Neural progenitor cell (in vitro differentiated cells): ENCODE measurements around the gene MTNR1B. TPM values are rescaled to one million over a fixed set of nuclear protein-coding genes. Genes with fewer than 3 reads are reported as not detected.

Experiments used
- DNase-seq: peaks from one replicate; pipeline ENCODE4 v3.0.0-alpha.2; 2016; ENCODE audit warnings: low spot score
- H2AFZ ChIP-seq: fragments of 200-600 bp; sonication (generic); replicated peaks from 2 replicates; pipeline ENCODE4 v1.6.1; 2016; ENCODE audit warnings: antibody characterized with exemption
- H3F3A ChIP-seq: fragments of 200-600 bp; sonication (generic); 2 replicates; pipeline ENCODE4 v1.6.1; 2016; ENCODE audit warnings: antibody characterized with exemption, low read depth
- H3K27ac ChIP-seq: fragments of 200-600 bp; sonication (generic); 2 replicates; pipeline ENCODE4 v1.5.1; 2016; ENCODE audit warnings: mild to moderate bottlenecking
- H3K27me3 ChIP-seq: fragments of 200-600 bp; sonication (generic); 2 replicates; pipeline ENCODE4 v1.6.1; 2016; ENCODE audit warnings: mild to moderate bottlenecking, moderate library complexity
- H3K36me3 ChIP-seq: fragments of 200-600 bp; sonication (generic); 2 replicates; pipeline ENCODE4 v1.5.1; 2016
- H3K4me1 ChIP-seq: fragments of 200-600 bp; sonication (generic); 2 replicates; pipeline ENCODE4 v1.6.1; 2016; ENCODE audit warnings: mixed run types
- H3K4me2 ChIP-seq: fragments of 200-600 bp; sonication (generic); 2 replicates; pipeline ENCODE4 v1.6.1; 2016
- H3K4me3 ChIP-seq: fragments of 200-600 bp; sonication (generic); 2 replicates; pipeline ENCODE4 v1.5.1; 2016
- H3K79me2 ChIP-seq: fragments of 200-600 bp; sonication (generic); 2 replicates; pipeline ENCODE4 v1.6.1; 2016; ENCODE audit warnings: low read depth
- H3K9ac ChIP-seq: fragments of 200-600 bp; sonication (generic); 2 replicates; pipeline ENCODE4 v1.6.1; 2016
- H3K9me3 ChIP-seq: fragments of 200-600 bp; sonication (generic); 2 replicates; pipeline ENCODE4 v1.5.1; 2016; ENCODE audit warnings: low read depth
- H4K20me1 ChIP-seq: fragments of 200-600 bp; sonication (generic); 2 replicates; pipeline ENCODE4 v1.6.1; 2016; ENCODE audit warnings: low read depth
- H3K27ac Mint-ChIP-seq: 3 replicates; pipeline ENCODE4 v1.8.0; 2021; ENCODE audit warnings: mixed read lengths
- H3K27me3 Mint-ChIP-seq: 2 replicates; pipeline ENCODE4 v1.8.0; 2022; ENCODE audit warnings: low read depth, mild to moderate bottlenecking, inconsistent platforms, moderate library complexity, mixed read lengths; ENCODE audit not compliant: insufficient read depth
- H3K36me3 Mint-ChIP-seq: 3 replicates; pipeline ENCODE4 v1.8.0; 2021; ENCODE audit warnings: mixed read lengths
- H3K4me1 Mint-ChIP-seq: 3 replicates; pipeline ENCODE4 v1.8.0; 2021; ENCODE audit warnings: mixed read lengths
- H3K4me3 Mint-ChIP-seq: 3 replicates; pipeline ENCODE4 v1.8.0; 2021; ENCODE audit warnings: mild to moderate bottlenecking, moderate library complexity, mixed read lengths
- H3K9me3 Mint-ChIP-seq: 3 replicates; pipeline ENCODE4 v1.8.0; 2020; ENCODE audit warnings: mixed read lengths
- EZH2 ChIP-seq: fragments of 200-600 bp; sonication (generic); IDR thresholded peaks from 2 replicates; pipeline ENCODE4 v1.6.1; 2017; ENCODE audit warnings: antibody characterized with exemption, mild to moderate bottlenecking, moderate library complexity
- EZH2phosphoT487 ChIP-seq: fragments of 200-600 bp; sonication (generic); IDR thresholded peaks from 2 replicates; pipeline ENCODE4 v1.6.1; 2017; ENCODE audit warnings: antibody characterized with exemption
- small RNA-seq: library from RNA; depleted of rRNA; stranded (forward); fragments of <200 nt; gene quantifications from one replicate; pipeline ENCODE3, GENCODE V24; 2015
- total RNA-seq: library from RNA; depleted of rRNA; stranded (reverse); fragments of >200 nt; gene quantifications from 2 replicates; pipeline ENCODE4 v1.2.3, GENCODE V29; 2015; ENCODE audit warnings: low replicate concordance
- TF ChIP-seq, protein P1 (sequence below): fragments of 200-600 bp; sonication (generic); IDR thresholded peaks from 2 replicates; pipeline ENCODE4 v1.5.1; 2017; ENCODE audit warnings: antibody characterized with exemption, mild to moderate bottlenecking

Gene MTNR1B
- total RNA-seq, 1 donor from 2014 or later = not detected

DNA sequence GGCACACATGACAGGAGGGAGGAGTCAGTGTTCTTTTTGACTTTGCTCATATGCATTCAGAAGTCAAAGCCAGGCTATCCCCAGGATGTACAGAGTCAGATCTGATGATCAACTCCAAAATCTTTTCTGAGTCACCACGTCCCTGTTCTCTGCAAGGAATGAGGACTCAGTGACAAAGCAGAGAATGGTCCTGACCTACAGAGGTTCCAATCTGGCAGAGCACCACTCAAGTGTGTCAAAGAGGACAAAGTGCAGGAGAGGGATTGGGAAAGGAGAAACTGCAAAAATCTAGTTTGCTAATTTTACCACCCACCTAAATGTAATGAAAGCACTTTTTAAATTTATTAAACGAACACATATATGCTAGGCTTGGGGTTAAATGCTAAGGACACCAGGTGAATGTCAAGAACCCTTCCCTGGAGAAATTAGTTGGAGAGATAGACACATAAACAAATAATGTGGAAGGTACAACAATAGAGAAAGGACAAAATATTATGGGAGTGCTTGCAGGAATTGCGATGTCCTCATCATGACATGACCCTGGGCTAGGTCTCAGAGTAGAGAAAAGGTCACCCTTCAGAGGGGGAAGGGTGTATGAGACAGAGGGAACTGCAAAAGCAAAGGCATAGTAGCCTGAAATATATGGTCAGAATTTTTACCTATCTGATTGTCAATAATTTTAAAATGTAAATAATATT is 56.3 kb downstream of the MTNR1B start:
- H3K36me3 Mint-ChIP-seq = no peaks in the 10 kb centered on the region
- H3K4me1 Mint-ChIP-seq = peaks cover 5% of the 10 kb centered on the region
- Histone ChIP-seq H3F3A (no peaks in the 10 kb centered on the region), H3K4me2 (no peak overlapping the region), H3K27ac (no peak overlapping the region), H3K27me3 (no peaks in the 10 kb centered on the region), H3K9ac (no peak overlapping the region), H3K79me2 (no peaks in the 10 kb centered on the region), H3K9me3 (no peaks in the 10 kb centered on the region), H3K36me3 (no peaks in the 10 kb centered on the region), H3K4me3 (no peak overlapping the region), H4K20me1 (no peaks in the 10 kb centered on the region), H3K4me1 (no peaks in the 10 kb centered on the region), H2AFZ (no peak overlapping the region)
- H3K27ac Mint-ChIP-seq = no peak overlapping the region
- no peaks in the 10 kb centered on the region for H3K9me3 Mint-ChIP-seq
- H3K27me3 Mint-ChIP-seq = no peaks in the 10 kb centered on the region
- TF ChIP-seq, protein P1, sequence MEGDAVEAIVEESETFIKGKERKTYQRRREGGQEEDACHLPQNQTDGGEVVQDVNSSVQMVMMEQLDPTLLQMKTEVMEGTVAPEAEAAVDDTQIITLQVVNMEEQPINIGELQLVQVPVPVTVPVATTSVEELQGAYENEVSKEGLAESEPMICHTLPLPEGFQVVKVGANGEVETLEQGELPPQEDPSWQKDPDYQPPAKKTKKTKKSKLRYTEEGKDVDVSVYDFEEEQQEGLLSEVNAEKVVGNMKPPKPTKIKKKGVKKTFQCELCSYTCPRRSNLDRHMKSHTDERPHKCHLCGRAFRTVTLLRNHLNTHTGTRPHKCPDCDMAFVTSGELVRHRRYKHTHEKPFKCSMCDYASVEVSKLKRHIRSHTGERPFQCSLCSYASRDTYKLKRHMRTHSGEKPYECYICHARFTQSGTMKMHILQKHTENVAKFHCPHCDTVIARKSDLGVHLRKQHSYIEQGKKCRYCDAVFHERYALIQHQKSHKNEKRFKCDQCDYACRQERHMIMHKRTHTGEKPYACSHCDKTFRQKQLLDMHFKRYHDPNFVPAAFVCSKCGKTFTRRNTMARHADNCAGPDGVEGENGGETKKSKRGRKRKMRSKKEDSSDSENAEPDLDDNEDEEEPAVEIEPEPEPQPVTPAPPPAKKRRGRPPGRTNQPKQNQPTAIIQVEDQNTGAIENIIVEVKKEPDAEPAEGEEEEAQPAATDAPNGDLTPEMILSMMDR = no peak
- TF ChIP-seq EZH2 (no peak), EZH2phosphoT487 (no peak)
- no peak for DNase-seq
- no peak overlapping the region for H3K4me3 Mint-ChIP-seq

DNA sequence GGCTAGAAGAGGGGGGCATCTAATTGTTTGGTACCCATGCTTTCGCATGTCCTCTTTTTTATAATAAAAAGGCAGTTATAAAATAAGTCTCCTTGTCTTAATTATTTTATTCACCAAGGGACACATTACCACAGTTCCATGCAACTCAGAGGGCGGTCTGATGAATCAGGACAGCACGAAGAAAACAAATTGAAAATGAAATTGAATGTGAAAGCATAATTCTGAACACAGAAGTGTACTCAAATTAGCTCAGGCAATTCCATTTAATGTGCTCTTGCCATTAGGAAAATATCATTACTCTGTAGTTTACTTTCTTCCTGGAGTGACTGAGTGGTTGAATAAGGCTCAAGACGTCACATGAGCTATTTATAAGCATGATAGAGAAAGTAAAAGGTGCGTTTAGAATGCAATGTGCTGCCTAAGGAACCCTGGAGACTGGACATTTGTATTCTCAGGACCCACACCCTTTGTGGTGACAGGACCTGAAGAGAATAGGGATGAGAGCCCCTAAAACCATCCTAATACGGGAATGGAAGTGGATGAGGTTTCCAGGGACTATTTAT is 59.6 kb downstream of the MTNR1B start:
- H2AFZ ChIP-seq = no peak overlapping the region
- no peaks in the 10 kb centered on the region for H4K20me1 ChIP-seq
- no peaks in the 10 kb centered on the region for H3K79me2 ChIP-seq
- H3K27ac ChIP-seq = no peak overlapping the region
- H3K36me3 ChIP-seq = no peaks in the 10 kb centered on the region
- H3K27me3 ChIP-seq = no peaks in the 10 kb centered on the region
- H3K27me3 Mint-ChIP-seq = no peaks in the 10 kb centered on the region
- DNase-seq = no peak
- no peak overlapping the region for H3K4me2 ChIP-seq
- H3K9me3 ChIP-seq = no peaks in the 10 kb centered on the region
- H3K4me3 ChIP-seq = no peak overlapping the region
- TF ChIP-seq EZH2phosphoT487 (no peak), EZH2 (no peak)
- TF ChIP-seq, protein P1 = no peak
- no peaks in the 10 kb centered on the region for H3K9me3 Mint-ChIP-seq
- H3K9ac ChIP-seq = no peak overlapping the region
- H3F3A ChIP-seq = no peaks in the 10 kb centered on the region
- no peaks in the 10 kb centered on the region for H3K4me1 Mint-ChIP-seq
- no peak overlapping the region for H3K4me3 Mint-ChIP-seq
- H3K27ac Mint-ChIP-seq = no peak overlapping the region
- no peaks in the 10 kb centered on the region for H3K4me1 ChIP-seq
- H3K36me3 Mint-ChIP-seq = no peaks in the 10 kb centered on the region

DNA sequence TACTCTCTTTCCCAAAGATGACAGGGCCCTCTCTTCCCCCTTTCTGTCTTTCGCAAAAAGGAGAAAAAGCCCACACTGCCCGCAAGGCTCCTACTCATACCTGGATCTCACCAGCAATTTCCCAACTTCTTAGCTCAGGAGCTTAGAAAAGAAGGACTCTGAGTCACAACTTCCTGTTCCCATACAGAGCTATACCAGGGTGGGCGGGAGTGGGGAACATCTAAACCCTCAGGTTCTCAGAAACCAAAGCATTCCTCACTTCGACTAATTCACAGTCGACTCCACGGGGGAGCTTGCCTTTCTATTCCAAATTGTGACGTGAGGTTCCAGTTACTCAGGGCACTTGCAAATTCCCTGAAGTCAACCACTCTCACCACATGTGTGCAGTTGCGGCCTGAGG is 61.9 kb downstream of the MTNR1B start:
- Mint-ChIP-seq H3K4me1 (no peaks in the 10 kb centered on the region), H3K27ac (no peak overlapping the region), H3K27me3 (no peaks in the 10 kb centered on the region), H3K9me3 (no peaks in the 10 kb centered on the region), H3K4me3 (no peak overlapping the region), H3K36me3 (no peaks in the 10 kb centered on the region)
- Histone ChIP-seq H3K9ac (no peak overlapping the region), H3K4me2 (no peak overlapping the region), H4K20me1 (no peaks in the 10 kb centered on the region), H3K4me1 (no peaks in the 10 kb centered on the region), H3K36me3 (no peaks in the 10 kb centered on the region), H3K79me2 (no peaks in the 10 kb centered on the region), H3F3A (no peaks in the 10 kb centered on the region), H3K27me3 (no peaks in the 10 kb centered on the region), H2AFZ (no peak overlapping the region), H3K9me3 (no peaks in the 10 kb centered on the region), H3K27ac (no peak overlapping the region), H3K4me3 (no peak overlapping the region)
- TF ChIP-seq EZH2phosphoT487 (no peak), EZH2 (no peak)
- TF ChIP-seq, protein P1 = no peak
- peak; percentile 19 for DNase-seq

Small RNA genes lying within 50 kb of the gene (small RNA-seq; reads per million reads assigned to genes)
- not detected for gene SNRPGP16

Other genes with a start within 250 kb of the MTNR1B start
- 31.6 and 67.6 TPM in 2 replicates for gene SLC36A4, start 228.3 kb downstream of the MTNR1B start, total RNA-seq